HL-60 (cell line): ENCODE results near the gene PLOD3.

Experiments used
- DNase-seq, 2 experiments: peaks; one replicate each; pipeline ENCODE4 v3.0.0-alpha.2; 2010 to 2020; ENCODE audit warnings: low read depth in 1 of 2, low spot score in 1 of 2
- H3K27ac ChIP-seq: fragments of 250-450 bp; sonication (Bioruptor Pico); replicated peaks from 2 replicates; pipeline ENCODE4 v1.5.1; 2020; ENCODE audit warnings: mild to moderate bottlenecking, moderate library complexity
- H3K27me3 ChIP-seq: fragments of 250-450 bp; sonication (Bioruptor Pico); 2 replicates; pipeline ENCODE4 v1.5.1; 2021; ENCODE audit warnings: mild to moderate bottlenecking, moderate library complexity; ENCODE audit not compliant: insufficient read depth, poor library complexity, severe bottlenecking
- H3K4me3 ChIP-seq: replicated peaks from 2 replicates; pipeline ENCODE4 v1.5.1; 2011; ENCODE audit warnings: mild to moderate bottlenecking, control low read depth, low read length; ENCODE audit not compliant: insufficient read depth
- GABPA ChIP-seq: IDR thresholded peaks from 2 replicates; pipeline ENCODE4 v1.6.1; 2012; ENCODE audit warnings: low read depth
- POLR2AphosphoS5 ChIP-seq: IDR thresholded peaks from 2 replicates; pipeline ENCODE4 v1.6.1; 2012; ENCODE audit warnings: low read depth
- SPI1 ChIP-seq: IDR thresholded peaks from 2 replicates; pipeline ENCODE4 v1.6.1; 2012; ENCODE audit warnings: low read depth, mild to moderate bottlenecking, borderline replicate concordance
- TF ChIP-seq, protein P1 (sequence below): IDR thresholded peaks from one replicate; pipeline ENCODE4 v1.5.1; 2011; ENCODE audit warnings: low read length, control low read depth, inconsistent platforms; ENCODE audit not compliant: insufficient read depth
- TF ChIP-seq, protein P2 (sequence below): IDR thresholded peaks from 2 replicates; pipeline ENCODE4 v1.6.1; 2012; ENCODE audit warnings: low read depth; ENCODE audit not compliant: insufficient replicate concordance

Gene PLOD3

DNA sequence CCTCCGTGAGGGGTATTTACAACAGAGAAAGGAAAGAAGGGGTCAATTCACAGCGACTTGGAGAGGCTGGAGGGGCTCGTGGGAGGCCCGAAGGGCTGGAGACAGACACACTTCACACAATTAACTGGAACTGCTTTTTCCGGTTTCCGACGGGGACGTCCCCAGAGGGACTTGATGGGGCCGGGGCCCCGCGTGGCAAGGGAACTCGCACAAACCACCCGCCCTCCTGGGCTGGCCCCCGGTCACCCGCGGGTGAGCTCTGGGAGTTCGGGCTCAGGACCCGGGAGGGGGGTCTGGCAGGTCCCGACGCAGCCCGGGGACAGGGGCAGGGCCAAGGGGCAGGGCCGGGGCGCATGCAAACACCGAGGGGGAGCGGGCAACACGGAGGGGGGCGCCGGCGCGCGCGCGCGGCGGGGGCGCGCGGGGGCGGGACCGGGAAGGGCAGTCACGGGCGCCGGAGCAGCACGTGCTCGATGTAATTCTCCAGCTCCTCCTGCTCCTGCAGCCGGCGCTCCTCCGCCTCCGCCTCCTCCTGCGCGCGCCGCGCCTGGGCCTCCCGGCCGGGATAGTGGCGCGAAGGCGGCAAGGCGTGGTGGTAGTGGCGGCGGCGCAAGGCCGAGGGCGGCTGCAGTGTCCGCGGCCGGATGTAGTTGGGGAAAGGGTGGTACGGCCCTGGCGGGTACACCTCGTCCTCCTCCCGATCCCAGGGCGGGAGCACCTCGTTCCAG lies 54.7 kb downstream of the PLOD3 start:
- DNase-seq, result peak in 1 of 2 experiments; percentile 50

DNA sequence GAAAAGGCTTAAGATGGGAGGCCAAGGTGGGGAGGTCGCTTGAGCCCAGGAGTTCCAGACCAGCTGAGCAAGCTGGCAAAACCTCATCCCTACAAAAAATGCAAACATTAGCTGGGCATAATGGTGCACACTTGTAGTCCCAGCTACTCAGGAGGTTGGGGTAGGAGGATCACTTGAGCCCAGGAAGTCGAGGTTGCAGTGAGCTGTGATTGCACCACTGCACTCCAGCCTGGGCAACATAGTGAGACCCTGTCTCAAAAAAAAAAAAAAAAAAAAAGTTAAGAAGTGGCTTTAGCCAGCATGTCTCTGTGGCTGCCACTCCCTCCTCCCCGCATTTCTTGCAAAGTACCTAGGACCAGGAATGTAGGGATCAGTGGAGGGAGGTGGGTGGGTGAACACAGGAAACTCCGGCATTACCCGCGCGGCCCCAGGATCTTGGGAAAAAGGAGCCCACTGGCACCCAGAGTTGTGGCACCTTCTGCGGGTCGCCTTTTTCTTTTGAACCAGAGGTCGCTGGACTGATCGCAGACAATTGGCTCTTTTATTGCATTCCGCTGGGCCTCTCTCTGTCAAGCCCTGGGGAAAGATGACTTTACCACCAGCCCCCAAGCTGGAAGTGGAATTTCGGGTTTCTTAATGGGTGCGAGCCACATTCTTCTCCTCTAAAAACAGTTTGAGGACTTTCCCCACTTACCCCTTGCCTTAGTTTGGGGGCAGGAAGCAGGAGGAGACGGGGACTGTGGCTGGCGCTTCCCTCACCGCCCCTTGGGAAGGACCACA lies 55.5 kb downstream of the PLOD3 start:
- Histone ChIP-seq H3K27ac (no peak overlapping the region), H3K27me3 (peaks cover 23% of the 10 kb centered on the region), H3K4me3 (no peak overlapping the region)
- TF ChIP-seq, protein P1, sequence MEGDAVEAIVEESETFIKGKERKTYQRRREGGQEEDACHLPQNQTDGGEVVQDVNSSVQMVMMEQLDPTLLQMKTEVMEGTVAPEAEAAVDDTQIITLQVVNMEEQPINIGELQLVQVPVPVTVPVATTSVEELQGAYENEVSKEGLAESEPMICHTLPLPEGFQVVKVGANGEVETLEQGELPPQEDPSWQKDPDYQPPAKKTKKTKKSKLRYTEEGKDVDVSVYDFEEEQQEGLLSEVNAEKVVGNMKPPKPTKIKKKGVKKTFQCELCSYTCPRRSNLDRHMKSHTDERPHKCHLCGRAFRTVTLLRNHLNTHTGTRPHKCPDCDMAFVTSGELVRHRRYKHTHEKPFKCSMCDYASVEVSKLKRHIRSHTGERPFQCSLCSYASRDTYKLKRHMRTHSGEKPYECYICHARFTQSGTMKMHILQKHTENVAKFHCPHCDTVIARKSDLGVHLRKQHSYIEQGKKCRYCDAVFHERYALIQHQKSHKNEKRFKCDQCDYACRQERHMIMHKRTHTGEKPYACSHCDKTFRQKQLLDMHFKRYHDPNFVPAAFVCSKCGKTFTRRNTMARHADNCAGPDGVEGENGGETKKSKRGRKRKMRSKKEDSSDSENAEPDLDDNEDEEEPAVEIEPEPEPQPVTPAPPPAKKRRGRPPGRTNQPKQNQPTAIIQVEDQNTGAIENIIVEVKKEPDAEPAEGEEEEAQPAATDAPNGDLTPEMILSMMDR, result no peak
- TF ChIP-seq SPI1, result no peak
- TF ChIP-seq, protein P2, sequence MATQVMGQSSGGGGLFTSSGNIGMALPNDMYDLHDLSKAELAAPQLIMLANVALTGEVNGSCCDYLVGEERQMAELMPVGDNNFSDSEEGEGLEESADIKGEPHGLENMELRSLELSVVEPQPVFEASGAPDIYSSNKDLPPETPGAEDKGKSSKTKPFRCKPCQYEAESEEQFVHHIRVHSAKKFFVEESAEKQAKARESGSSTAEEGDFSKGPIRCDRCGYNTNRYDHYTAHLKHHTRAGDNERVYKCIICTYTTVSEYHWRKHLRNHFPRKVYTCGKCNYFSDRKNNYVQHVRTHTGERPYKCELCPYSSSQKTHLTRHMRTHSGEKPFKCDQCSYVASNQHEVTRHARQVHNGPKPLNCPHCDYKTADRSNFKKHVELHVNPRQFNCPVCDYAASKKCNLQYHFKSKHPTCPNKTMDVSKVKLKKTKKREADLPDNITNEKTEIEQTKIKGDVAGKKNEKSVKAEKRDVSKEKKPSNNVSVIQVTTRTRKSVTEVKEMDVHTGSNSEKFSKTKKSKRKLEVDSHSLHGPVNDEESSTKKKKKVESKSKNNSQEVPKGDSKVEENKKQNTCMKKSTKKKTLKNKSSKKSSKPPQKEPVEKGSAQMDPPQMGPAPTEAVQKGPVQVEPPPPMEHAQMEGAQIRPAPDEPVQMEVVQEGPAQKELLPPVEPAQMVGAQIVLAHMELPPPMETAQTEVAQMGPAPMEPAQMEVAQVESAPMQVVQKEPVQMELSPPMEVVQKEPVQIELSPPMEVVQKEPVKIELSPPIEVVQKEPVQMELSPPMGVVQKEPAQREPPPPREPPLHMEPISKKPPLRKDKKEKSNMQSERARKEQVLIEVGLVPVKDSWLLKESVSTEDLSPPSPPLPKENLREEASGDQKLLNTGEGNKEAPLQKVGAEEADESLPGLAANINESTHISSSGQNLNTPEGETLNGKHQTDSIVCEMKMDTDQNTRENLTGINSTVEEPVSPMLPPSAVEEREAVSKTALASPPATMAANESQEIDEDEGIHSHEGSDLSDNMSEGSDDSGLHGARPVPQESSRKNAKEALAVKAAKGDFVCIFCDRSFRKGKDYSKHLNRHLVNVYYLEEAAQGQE, result no peak
- TF ChIP-seq GABPA, result no peak
- TF ChIP-seq POLR2AphosphoS5, result no peak
- DNase-seq, result no peak

More for the DNA sequence above, 54.7 kb downstream of the PLOD3 start:
- Histone ChIP-seq H3K4me3 (peak overlapping the region; percentile 32), H3K27me3 (peaks cover 29% of the 10 kb centered on the region), H3K27ac (no peak overlapping the region)
- TF ChIP-seq SPI1, result no peak
- TF ChIP-seq, protein P1, result no peak
- no peak for TF ChIP-seq POLR2AphosphoS5
- TF ChIP-seq GABPA, result no peak
- TF ChIP-seq, protein P2, result no peak

DNA sequence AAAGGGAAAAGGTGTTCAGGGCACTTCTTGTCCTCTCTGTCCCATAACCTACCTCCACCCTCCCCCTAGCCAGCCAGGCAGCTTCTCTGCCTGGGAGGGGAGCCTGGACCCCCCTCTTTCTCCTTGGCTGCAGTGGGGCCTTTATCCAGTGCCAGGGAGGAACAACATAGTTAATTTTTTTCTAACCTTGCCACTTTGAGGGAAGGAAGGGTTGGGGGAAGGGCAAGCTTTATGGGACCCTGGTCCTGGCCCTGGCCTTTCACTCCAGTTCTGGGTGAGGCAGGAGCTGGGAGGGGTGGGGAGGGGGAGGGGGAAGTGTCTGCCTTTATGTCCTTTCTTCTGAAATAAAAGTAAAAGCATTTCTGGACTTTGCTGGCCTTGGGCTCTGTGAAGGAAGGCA lies 56.5 kb downstream of the PLOD3 start:
- Histone ChIP-seq H3K27me3 (peaks cover 20% of the 10 kb centered on the region), H3K27ac (no peak overlapping the region), H3K4me3 (no peak overlapping the region)
- TF ChIP-seq SPI1 (no peak), GABPA (no peak), POLR2AphosphoS5 (no peak)
- TF ChIP-seq, protein P2, result no peak
- TF ChIP-seq, protein P1, result no peak
- DNase-seq, result no peak
